ENCODE results near the gene TBC1D22A. TPM values are rescaled to one million over a fixed set of nuclear protein-coding genes. Genes with fewer than 3 reads are reported as not detected.

Gene TBC1D22A
- total RNA-seq, 6 experiments from 2014 or later, result 20.4 to 24.1 (median 22.2) TPM

GRCh38 chr22:46905415-46905814, 143.0 kb downstream of the TBC1D22A start:
- TF ChIP-seq CTCF (IDR thresholded peaks at IDR 0.05), result no peak
- no peaks in the 10 kb centered on the region; the same call in 1 of the 2 replicates for H3K27me3 Mint-ChIP-seq (ENCODE audit: insufficient read depth)
- H3K36me3 Mint-ChIP-seq (ENCODE audit: low read depth), result no peaks in the 10 kb centered on the region
- no peaks in the 10 kb centered on the region for H3K9me3 Mint-ChIP-seq
- no peaks in the 10 kb centered on the region for H3K4me1 Mint-ChIP-seq (ENCODE audit: low read depth)
- H3K4me3 Mint-ChIP-seq, result no peak overlapping the region
- H3K27ac Mint-ChIP-seq, result no peak overlapping the region
- DNase-seq, result no peak

GRCh38 chr22:46905834-46906233, 143.4 kb downstream of the TBC1D22A start:
- Mint-ChIP-seq H3K9me3 (no peaks in the 10 kb centered on the region), H3K36me3 (ENCODE audit: low read depth) (no peaks in the 10 kb centered on the region), H3K27me3 (ENCODE audit: insufficient read depth) (no peaks in the 10 kb centered on the region; the same call in 1 of the 2 replicates), H3K4me3 (no peak overlapping the region), H3K27ac (no peak overlapping the region), H3K4me1 (ENCODE audit: low read depth) (no peaks in the 10 kb centered on the region)
- no peak for TF ChIP-seq CTCF (IDR thresholded peaks at IDR 0.05)
- DNase-seq, result no peak

GRCh38 chr22:46906326-46907045, 144.0 kb downstream of the TBC1D22A start:
- no peaks in the 10 kb centered on the region for H3K36me3 Mint-ChIP-seq (ENCODE audit: low read depth)
- no peaks in the 10 kb centered on the region for H3K9me3 Mint-ChIP-seq
- H3K4me3 Mint-ChIP-seq, result no peak overlapping the region
- H3K27me3 Mint-ChIP-seq (ENCODE audit: insufficient read depth), result no peaks in the 10 kb centered on the region; the same call in 1 of the 2 replicates
- no peak for TF ChIP-seq CTCF (IDR thresholded peaks at IDR 0.05)
- H3K4me1 Mint-ChIP-seq (ENCODE audit: low read depth), result no peaks in the 10 kb centered on the region
- DNase-seq, result no peak
- no peak overlapping the region for H3K27ac Mint-ChIP-seq

GRCh38 chr22:46907241-46908215, 145.1 kb downstream of the TBC1D22A start:
- no peaks in the 10 kb centered on the region for H3K4me1 Mint-ChIP-seq (ENCODE audit: low read depth)
- H3K9me3 Mint-ChIP-seq, result no peaks in the 10 kb centered on the region
- no peak overlapping the region for H3K4me3 Mint-ChIP-seq
- H3K27ac Mint-ChIP-seq, result no peak overlapping the region
- no peak for TF ChIP-seq CTCF (IDR thresholded peaks at IDR 0.05)
- no peak for DNase-seq
- peaks cover 2% of the 10 kb centered on the region for H3K27me3 Mint-ChIP-seq (ENCODE audit: insufficient read depth)
- H3K36me3 Mint-ChIP-seq (ENCODE audit: low read depth), result no peaks in the 10 kb centered on the region

GRCh38 chr22:46908641-46909107, 146.2 kb downstream of the TBC1D22A start:
- Mint-ChIP-seq H3K9me3 (no peaks in the 10 kb centered on the region), H3K36me3 (ENCODE audit: low read depth) (no peaks in the 10 kb centered on the region), H3K27me3 (ENCODE audit: insufficient read depth) (peaks cover 2% of the 10 kb centered on the region), H3K4me3 (no peak overlapping the region), H3K4me1 (ENCODE audit: low read depth) (no peaks in the 10 kb centered on the region), H3K27ac (no peak overlapping the region)
- no peak for DNase-seq
- no peak for TF ChIP-seq CTCF (IDR thresholded peaks at IDR 0.05)

Data from HFFc6 (cell line).